ENCODE data around the gene PSMC4. TPM values are rescaled to one million over a fixed set of nuclear protein-coding genes. Genes with fewer than 3 reads are reported as not detected.

Gene PSMC4
- total RNA-seq, result 10 to 100 TPM; 78.0 to 92.5 (median 87.7) TPM

GRCh38 chr19:39970675-39971379 lies at the start of gene PSMC4:
Gene PSMC4, plus strand, starts transcription at chr19:39971165. Its CDS starts 38 bp downstream, at chr19:39971203.
- 0 to 1% methylated on average over 41 to 47 of the region's 47 CpGs for WGBS, 2 donors
- TF ChIP-seq POLR2A (IDR thresholded peaks at IDR 0.05) (peak in 1 of 2 donors; percentile 74), CTCF (IDR thresholded peaks at IDR 0.05) (peak in 1 of 3 donors; percentile 59)
- peak; percentile 97 to 99 for DNase-seq (ENCODE audit: low spot score in 2 of 2)
- H3K4me3 ChIP-seq (ENCODE audit: low read depth, poor library complexity, severe bottlenecking), result peak within 1 kb of the TSS; percentile 77
- intact Hi-C loops (cut with DNase I; ENCODE audit: low total_unique reads), result no loop called here

GRCh38 chr19:39923862-39924261 lies 47.1 kb upstream of the PSMC4 start:
- intact Hi-C loops (cut with DNase I; ENCODE audit: low total_unique reads), result no loop called here
- whole genome bisulfite sequencing, 2 donors, result 74 to 82% methylated on average over 4 of the region's 4 CpGs
- no peak for DNase-seq (ENCODE audit: low spot score in 2 of 2)
- H3K4me3 ChIP-seq (ENCODE audit: low read depth, poor library complexity, severe bottlenecking), result no peak overlapping the region
- TF ChIP-seq CTCF (IDR thresholded peaks at IDR 0.05) (no peak), POLR2A (IDR thresholded peaks at IDR 0.05) (no peak)

- 93 to 96% methylated on average over 27 to 37 of the region's 37 CpGs for WGBS, 2 donors
Observed at GRCh38 chr19:39924389-39924788, 46.6 kb upstream of the PSMC4 start.

GRCh38 chr19:39924952-39925351 lies 46.0 kb upstream of the PSMC4 start:
- no peak overlapping the region for H3K4me3 ChIP-seq (ENCODE audit: low read depth, poor library complexity, severe bottlenecking)
- WGBS, 2 donors, result 79 to 87% methylated on average over 5 of the region's 5 CpGs
- no peak for TF ChIP-seq CTCF (IDR thresholded peaks at IDR 0.05)
- no peak for TF ChIP-seq POLR2A (IDR thresholded peaks at IDR 0.05)
- peak in 1 of 2 donors; percentile 49 for DNase-seq (ENCODE audit: low spot score in 2 of 2)
- intact Hi-C loops (cut with DNase I; ENCODE audit: low total_unique reads), result no loop called here

More at GRCh38 chr19:39924389-39924788, 46.6 kb upstream of the PSMC4 start:
- DNase-seq (ENCODE audit: low spot score in 2 of 2), result peak in 1 of 2 donors; percentile 69
- intact Hi-C loops (cut with DNase I; ENCODE audit: low total_unique reads), result no loop called here
- TF ChIP-seq POLR2A (IDR thresholded peaks at IDR 0.05) (no peak), CTCF (IDR thresholded peaks at IDR 0.05) (no peak)
- no peak overlapping the region for H3K4me3 ChIP-seq (ENCODE audit: low read depth, poor library complexity, severe bottlenecking)

GRCh38 chr19:39926170-39926760 lies 44.7 kb upstream of the PSMC4 start:
- intact Hi-C loops (cut with DNase I; ENCODE audit: low total_unique reads), result no loop called here
- 76% methylated on average over 8 of the region's 8 CpGs for WGBS, 2 donors
- no peak overlapping the region for H3K4me3 ChIP-seq (ENCODE audit: low read depth, poor library complexity, severe bottlenecking)
- DNase-seq (ENCODE audit: low spot score in 2 of 2), result peak in 1 of 2 donors; percentile 29
- TF ChIP-seq POLR2A (IDR thresholded peaks at IDR 0.05) (no peak), CTCF (IDR thresholded peaks at IDR 0.05) (no peak)

All from lower leg skin (tissue), 4 donors.